ENCODE measurements around the gene PPP1R3F. TPM values are rescaled to one million over a fixed set of nuclear protein-coding genes. Genes with fewer than 3 reads are reported as not detected.

Gene PPP1R3F
- polyA plus RNA-seq, 1 donor from 2014 or later = 21.0 TPM

GRCh38 chrX:49249616-49250015 lies 20.0 kb upstream of the PPP1R3F start:
- Histone ChIP-seq H4K20me1 (ENCODE audit: insufficient read depth) (no peaks in the 10 kb centered on the region), H3K79me2 (replicated peaks; ENCODE audit: insufficient read depth, low read length) (no peaks in the 10 kb centered on the region), H3K27me3 (ENCODE audit: insufficient read depth, low read depth, low read length) (no peaks in the 10 kb centered on the region), H3K4me3 (ENCODE audit: low read length) (no peak overlapping the region), H3K36me3 (ENCODE audit: insufficient read depth, low read length) (no peaks in the 10 kb centered on the region), H3K9me3 (ENCODE audit: low read length) (no peaks in the 10 kb centered on the region), H3K9me2 (ENCODE audit: insufficient read depth, low read length) (no peaks in the 10 kb centered on the region), H3F3A (ENCODE audit: insufficient read depth, low read length, poor library complexity, severe bottlenecking) (no peaks in the 10 kb centered on the region), H3K27ac (ENCODE audit: low read length) (no peak overlapping the region), H3K4me2 (ENCODE audit: low read length) (no peak overlapping the region), H3K9ac (ENCODE audit: low read length) (no peak overlapping the region), H2AFZ (ENCODE audit: low read depth, low read length) (no peak overlapping the region)
- TF ChIP-seq TAF1 (IDR thresholded peaks at IDR 0.05; ENCODE audit: low read depth) = no peak
- TF ChIP-seq EP300 (conservative IDR thresholded peaks at IDR 0.05; ENCODE audit: poor library complexity, severe bottlenecking) = no peak
- no peak for TF ChIP-seq SMC3 (conservative IDR thresholded peaks at IDR 0.05; ENCODE audit: poor library complexity)
- no peak for TF ChIP-seq CTCF (IDR thresholded peaks at IDR 0.05; ENCODE audit: poor library complexity, severe bottlenecking)
- TF ChIP-seq REST (IDR thresholded peaks at IDR 0.05; ENCODE audit: borderline replicate concordance) = no peak
- no peak for TF ChIP-seq MXI1 (conservative IDR thresholded peaks at IDR 0.05; ENCODE audit: poor library complexity, severe bottlenecking)
- TF ChIP-seq EZH2 (IDR thresholded peaks at IDR 0.05; ENCODE audit: borderline replicate concordance, insufficient read depth, low read length, poor library complexity, severe bottlenecking) = no peak
- TF ChIP-seq RAD21 (conservative IDR thresholded peaks at IDR 0.05) = no peak
- no peak for TF ChIP-seq POLR2AphosphoS5 (IDR thresholded peaks at IDR 0.05)

GRCh38 chrX:49250066-49250465 lies 19.5 kb upstream of the PPP1R3F start:
- Histone ChIP-seq H3K9me2 (ENCODE audit: insufficient read depth, low read length) (no peaks in the 10 kb centered on the region), H3K27ac (ENCODE audit: low read length) (no peak overlapping the region), H3K4me3 (ENCODE audit: low read length) (no peak overlapping the region), H4K20me1 (ENCODE audit: insufficient read depth) (no peaks in the 10 kb centered on the region), H2AFZ (ENCODE audit: low read depth, low read length) (no peak overlapping the region), H3K79me2 (replicated peaks; ENCODE audit: insufficient read depth, low read length) (no peaks in the 10 kb centered on the region), H3K9ac (ENCODE audit: low read length) (no peak overlapping the region), H3K9me3 (ENCODE audit: low read length) (no peaks in the 10 kb centered on the region), H3F3A (ENCODE audit: insufficient read depth, low read length, poor library complexity, severe bottlenecking) (no peaks in the 10 kb centered on the region), H3K36me3 (ENCODE audit: insufficient read depth, low read length) (no peaks in the 10 kb centered on the region), H3K27me3 (ENCODE audit: insufficient read depth, low read depth, low read length) (no peaks in the 10 kb centered on the region), H3K4me2 (ENCODE audit: low read length) (no peak overlapping the region)
- TF ChIP-seq SMC3 (conservative IDR thresholded peaks at IDR 0.05; ENCODE audit: poor library complexity) (no peak), POLR2AphosphoS5 (IDR thresholded peaks at IDR 0.05) (no peak), EP300 (conservative IDR thresholded peaks at IDR 0.05; ENCODE audit: poor library complexity, severe bottlenecking) (no peak), REST (IDR thresholded peaks at IDR 0.05; ENCODE audit: borderline replicate concordance) (no peak), TAF1 (IDR thresholded peaks at IDR 0.05; ENCODE audit: low read depth) (no peak), CTCF (IDR thresholded peaks at IDR 0.05; ENCODE audit: poor library complexity, severe bottlenecking) (no peak), EZH2 (IDR thresholded peaks at IDR 0.05; ENCODE audit: borderline replicate concordance, insufficient read depth, low read length, poor library complexity, severe bottlenecking) (no peak), RAD21 (conservative IDR thresholded peaks at IDR 0.05) (no peak), MXI1 (conservative IDR thresholded peaks at IDR 0.05; ENCODE audit: poor library complexity, severe bottlenecking) (no peak)

Data from neural cell (in vitro differentiated cells).